ENCODE results near the gene NDUFA12. TPM values are rescaled to one million over a fixed set of nuclear protein-coding genes. Genes with fewer than 3 reads are reported as not detected.
A peak's percentile ranks its signal among the peaks of the same experiment; 100 is the strongest.
"Not testable (repeated sequence)": the region's sequence is repeated elsewhere in the genome, so short reads cannot be mapped to it uniquely, and the experiment has no call there.

The NDUFA12 gene
- total and polyA plus RNA-seq, 2 of the 13 experiments (the other 11 are each of a cell fraction or from before 2014, with no cell fraction given), result 101 to 173 TPM

GRCh38 chr12:94987076-94987669 is 16.3 kb downstream of the NDUFA12 start:
- intact Hi-C loops (cut with micrococcal nuclease; ENCODE audit: unreplicated experiment), result no loop called here
- in situ Hi-C loops (cut with HindIII; ENCODE audit: extremely low pct_ligation_motif_present, low pct_unique_long_range_greater_than_20kb), result no loop called here
- Histone ChIP-seq H2AFZ (ENCODE audit: low read length) (no peak overlapping the region), H3K36me3 (replicated peaks in 1 of 2; ENCODE audit: control insufficient read depth in 1 of 2, insufficient read depth in 2 of 2, low read length in 2 of 2) (peaks cover 2 to 28% of the 10 kb centered on the region in 2 experiments), H3K27me3 (ENCODE audit: control insufficient read depth in 1 of 2, insufficient read depth in 2 of 2, low read length in 2 of 2) (no peaks in the 10 kb centered on the region), H3K4me2 (ENCODE audit: low read depth, low read length) (no peak overlapping the region), H3K9me3 (ENCODE audit: low read length) (no peaks in the 10 kb centered on the region), H3K79me2 (ENCODE audit: insufficient read depth, low read length) (peaks cover 3% of the 10 kb centered on the region), H4K20me1 (ENCODE audit: insufficient read depth, low read length) (no peaks in the 10 kb centered on the region), H3K27ac (ENCODE audit: extremely low read length, insufficient read depth, low read length) (no peak overlapping the region), H3K9ac (ENCODE audit: insufficient read depth, low read depth, low read length) (no peak overlapping the region), H3K4me3 (replicated peaks in 1 of 3; ENCODE audit: insufficient read depth in 1 of 3, low read depth in 2 of 3, low read length in 3 of 3) (no peak overlapping the region), H3K4me1 (ENCODE audit: insufficient read depth, low read length) (no peaks in the 10 kb centered on the region)
- DNase-seq (ENCODE audit: low spot score), result no peak
- no TSS peak for BruUV-seq (replicated peaks)
- no peak for ATAC-seq
- ChIA-PET POLR2A (no interaction called here), CTCF (ENCODE audit: low intra/inter-chr PET ratio, low total read pairs) (no interaction called here)
- FAIRE-seq, result no peak
- 86% methylated on average over 8 of the region's 8 CpGs for WGBS (ENCODE audit: low lambda C conversion rate)
- TF ChIP-seq BCL6 (CRISPR knock-in tag; IDR thresholded peaks at IDR 0.05) (no peak), NR2F2 (IDR thresholded peaks at IDR 0.05; ENCODE audit: borderline replicate concordance, low read depth) (no peak), GTF3A (CRISPR knock-in tag; conservative IDR thresholded peaks at IDR 0.05) (no peak), ZNF816 (CRISPR knock-in tag; IDR thresholded peaks at IDR 0.05; ENCODE audit: borderline replicate concordance) (no peak), ZNF501 (CRISPR knock-in tag; IDR thresholded peaks at IDR 0.05) (no peak)

- H2AFZ ChIP-seq (ENCODE audit: low read length); H3K4me2 ChIP-seq (ENCODE audit: low read depth, low read length); H3K27me3 ChIP-seq (ENCODE audit: control insufficient read depth in 1 of 2, insufficient read depth in 2 of 2, low read length in 2 of 2); BruUV-seq (replicated peaks); ATAC-seq; FAIRE-seq; intact Hi-C loops (cut with micrococcal nuclease; ENCODE audit: unreplicated experiment); H3K9ac ChIP-seq (ENCODE audit: insufficient read depth, low read depth, low read length); H3K79me2 ChIP-seq (ENCODE audit: insufficient read depth, low read length); POLR2A ChIA-PET; DNase-seq (ENCODE audit: low spot score); H3K9me3 ChIP-seq (ENCODE audit: low read length); H3K27ac ChIP-seq (ENCODE audit: extremely low read length, insufficient read depth, low read length); H3K4me3 ChIP-seq (replicated peaks in 1 of 3; ENCODE audit: insufficient read depth in 1 of 3, low read depth in 2 of 3, low read length in 3 of 3); H4K20me1 ChIP-seq (ENCODE audit: insufficient read depth, low read length); CTCF ChIA-PET (ENCODE audit: low intra/inter-chr PET ratio, low total read pairs); H3K4me1 ChIP-seq (ENCODE audit: insufficient read depth, low read length); in situ Hi-C loops (cut with HindIII; ENCODE audit: extremely low pct_ligation_motif_present, low pct_unique_long_range_greater_than_20kb): not testable (repeated sequence)
- H3K36me3 ChIP-seq (replicated peaks in 1 of 2; ENCODE audit: control insufficient read depth in 1 of 2, insufficient read depth in 2 of 2, low read length in 2 of 2), result peaks cover 3 to 17% of the 10 kb centered on the region in 2 experiments
- TF ChIP-seq ZNF121 (CRISPR knock-in tag; IDR thresholded peaks at IDR 0.05), result 0 out of 2 replicates have a peak, but pooled peaks have one; percentile 52
- WGBS (ENCODE audit: low lambda C conversion rate), result 83% methylated on average over 9 of the region's 9 CpGs
Observed at GRCh38 chr12:94985099-94985498, 18.4 kb downstream of the NDUFA12 start.
